Gastroesophageal sphincter (tissue), 4 donors: ENCODE results near the gene TTBK1. TPM values are rescaled to one million over a fixed set of nuclear protein-coding genes. Genes with fewer than 3 reads are reported as not detected.

Experiments used
- ATAC-seq: fragments of 150-250 bp; one replicate; pipeline ENCODE4 v1.9.1; 2016; ENCODE audit warnings: mild to moderate bottlenecking, moderate library complexity
- H3K27ac ChIP-seq, 4 donors: fragments of 200-600 bp; sonication (generic) in 3 of 4; 1 replicate in 3 of 4; 2 replicates in 1 of 4; pipeline ENCODE4 v1.5.1; 2016 to 2019
- H3K27me3 ChIP-seq: fragments of 200-600 bp; sonication (generic); one replicate; pipeline ENCODE4 v1.5.1; 2019
- H3K36me3 ChIP-seq, 2 donors: fragments of 200-600 bp; sonication (generic); one replicate each; pipeline ENCODE4 v1.5.1; 2019; ENCODE audit warnings: control low read depth in 1 of 2
- H3K4me1 ChIP-seq, 3 donors: fragments of 200-600 bp; sonication (generic); 1 replicate in 2 of 3; 2 replicates in 1 of 3; pipeline ENCODE4 v1.5.1; 2016 to 2019; ENCODE audit warnings: control low read depth in 2 of 3
- H3K4me3 ChIP-seq, 2 donors: fragments of 200-600 bp; sonication (generic); one replicate each; pipeline ENCODE4 v1.5.1; 2019; ENCODE audit warnings: mild to moderate bottlenecking in 1 of 2, moderate library complexity in 1 of 2
- H3K9me3 ChIP-seq, 3 donors: fragments of 200-600 bp; sonication (generic); one replicate each; pipeline ENCODE4 v1.5.1; 2017 to 2019; ENCODE audit warnings: control low read depth in 2 of 3
- CTCF ChIP-seq, 4 experiments: fragments of 200-600 bp in 2 of 4; fragments of 450-650 bp in 2 of 4; sonication (generic) in 1 of 4; IDR thresholded peaks; one replicate each; pipeline ENCODE4 v1.5.1; 2017 to 2019; ENCODE audit warnings: antibody characterized with exemption in 4 of 4, mild to moderate bottlenecking in 2 of 4, moderate library complexity in 2 of 4
- EP300 ChIP-seq: sonication (generic); formaldehyde crosslinking; IDR thresholded peaks from one replicate; pipeline ENCODE4 v1.6.1; 2017; ENCODE audit warnings: antibody characterized with exemption, mild to moderate bottlenecking
- POLR2A ChIP-seq, 2 donors: fragments of 450-650 bp; IDR thresholded peaks; one replicate each; pipeline ENCODE4 v1.6.1; 2017; ENCODE audit warnings: antibody characterized with exemption in 2 of 2, mild to moderate bottlenecking in 2 of 2, moderate library complexity in 1 of 2
- POLR2AphosphoS5 ChIP-seq: sonication (generic); formaldehyde crosslinking; IDR thresholded peaks from one replicate; pipeline ENCODE4 v1.6.1; 2017; ENCODE audit warnings: antibody characterized with exemption
- WGBS, 2 donors: methylation state at CpG; one replicate each; pipeline ENCODE4 v1.1.5; 2018; ENCODE audit warnings: low coverage in 1 of 2; 5-methylcytosine and 5-hydroxymethylcytosine counted together
- total RNA-seq, 4 donors: library from RNA; depleted of rRNA; stranded (reverse); fragments of >200 nt; gene quantifications; one replicate each; pipeline ENCODE4 v1.1.0, GENCODE V29; 2016

TTBK1 gene
- total RNA-seq = under 1 TPM in 2 of 4 donors, not detected in 2; 0.08 to 0.20 TPM

GRCh38 chr6:43242908-43243663, at the start of gene TTBK1:
Gene TTBK1 (plus strand): TSS chr6:43243481. CDS start chr6:43246661, 3,180 bp downstream.
- peaks cover 75% of the 10 kb centered on the region for H3K27me3 ChIP-seq

GRCh38 chr6:43193929-43194328, 49.4 kb upstream of the TTBK1 start:
- Histone ChIP-seq H3K4me1 (no peaks in the 10 kb centered on the region), H3K9me3 (no peaks in the 10 kb centered on the region), H3K4me3 (no peak overlapping the region), H3K27ac (no peak overlapping the region), H3K27me3 (no peaks in the 10 kb centered on the region), H3K36me3 (peaks cover 0 to 86% of the 10 kb centered on the region in 2 donors)
- TF ChIP-seq POLR2A (IDR thresholded peaks at IDR 0.05) = no peak
- TF ChIP-seq CTCF (IDR thresholded peaks at IDR 0.05) = no peak
- no peak for TF ChIP-seq POLR2AphosphoS5
- TF ChIP-seq EP300 = no peak
- 91 to 94% methylated on average over 2 of the region's 5 CpGs for WGBS, 2 donors
- ATAC-seq = no peak

More at GRCh38 chr6:43242908-43243663, at the start of gene TTBK1:
- 12 to 19% methylated on average over 15 to 20 of the region's 47 CpGs for WGBS, 2 donors
- no peak within 1 kb of the TSS for H3K4me3 ChIP-seq
- H3K4me1 ChIP-seq = peaks cover 0 to 18% (median 11%) of the 10 kb centered on the region in 3 donors
- peaks cover 0 to 12% (median 0%) of the 10 kb centered on the region in 3 donors for H3K9me3 ChIP-seq
- no peak for ATAC-seq
- H3K27ac ChIP-seq = no peak within 1 kb of the TSS
- H3K36me3 ChIP-seq = no peaks in the 10 kb centered on the region
- no peak for TF ChIP-seq CTCF (IDR thresholded peaks at IDR 0.05)
- no peak for TF ChIP-seq POLR2AphosphoS5
- TF ChIP-seq POLR2A (IDR thresholded peaks at IDR 0.05) = no peak
- no peak for TF ChIP-seq EP300

GRCh38 chr6:43196337-43196736, 46.9 kb upstream of the TTBK1 start:
- no peaks in the 10 kb centered on the region for H3K4me1 ChIP-seq
- 88% methylated on average over 3 of the region's 5 CpGs; no CpG with 5 or more reads in 1 of the 2 donors for WGBS, 2 donors
- no peaks in the 10 kb centered on the region for H3K9me3 ChIP-seq
- no peak overlapping the region for H3K27ac ChIP-seq
- H3K36me3 ChIP-seq = peaks cover 0 to 94% of the 10 kb centered on the region in 2 donors
- TF ChIP-seq POLR2AphosphoS5 (no peak), POLR2A (IDR thresholded peaks at IDR 0.05) (no peak), CTCF (IDR thresholded peaks at IDR 0.05) (no peak), EP300 (no peak)
- no peak overlapping the region for H3K4me3 ChIP-seq
- no peak for ATAC-seq
- no peaks in the 10 kb centered on the region for H3K27me3 ChIP-seq

GRCh38 chr6:43199912-43200311, 43.4 kb upstream of the TTBK1 start:
- peaks cover 0 to 91% of the 10 kb centered on the region in 2 donors for H3K36me3 ChIP-seq
- TF ChIP-seq EP300 (no peak), POLR2AphosphoS5 (no peak), POLR2A (IDR thresholded peaks at IDR 0.05) (no peak), CTCF (IDR thresholded peaks at IDR 0.05) (no peak)
- H3K27me3 ChIP-seq = no peaks in the 10 kb centered on the region
- H3K9me3 ChIP-seq = no peaks in the 10 kb centered on the region
- H3K27ac ChIP-seq = no peak overlapping the region
- 81% methylated on average over 4 of the region's 6 CpGs; no CpG with 5 or more reads in 1 of the 2 donors for WGBS, 2 donors
- no peak for ATAC-seq
- H3K4me3 ChIP-seq = no peak overlapping the region
- no peaks in the 10 kb centered on the region for H3K4me1 ChIP-seq

GRCh38 chr6:43200541-43200940, 42.7 kb upstream of the TTBK1 start:
- Histone ChIP-seq H3K27ac (no peak overlapping the region), H3K36me3 (peaks cover 0 to 91% of the 10 kb centered on the region in 2 donors), H3K4me3 (no peak overlapping the region), H3K9me3 (no peaks in the 10 kb centered on the region), H3K27me3 (no peaks in the 10 kb centered on the region), H3K4me1 (no peaks in the 10 kb centered on the region)
- no peak for ATAC-seq
- 95% methylated on average over 6 of the region's 6 CpGs; no CpG with 5 or more reads in 1 of the 2 donors for WGBS, 2 donors
- TF ChIP-seq EP300 = no peak
- no peak for TF ChIP-seq POLR2AphosphoS5
- TF ChIP-seq CTCF (IDR thresholded peaks at IDR 0.05) = no peak
- TF ChIP-seq POLR2A (IDR thresholded peaks at IDR 0.05) = no peak
